ENCODE results near the gene MTA1.

DNA sequence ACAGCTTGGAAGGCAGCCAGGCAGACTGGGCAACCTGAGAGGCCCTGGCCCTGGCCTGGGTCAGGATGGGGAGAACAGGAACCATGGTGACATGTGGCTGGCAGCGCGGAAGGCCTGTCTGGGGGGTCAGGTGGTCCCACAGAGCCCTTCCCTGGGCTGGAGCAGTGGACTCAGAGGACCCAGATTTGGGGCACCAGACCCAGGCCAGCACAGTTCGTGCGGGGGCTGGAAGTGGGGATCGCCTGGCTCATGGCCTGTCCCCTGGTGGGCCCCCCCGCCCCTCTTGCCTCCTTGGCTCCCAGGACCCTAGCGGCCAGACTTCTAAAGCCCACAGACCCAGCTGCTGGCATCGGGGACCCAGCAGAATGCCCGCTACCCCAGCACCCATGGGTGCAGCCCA is 21.4 kb downstream of the MTA1 start:
- TF ChIP-seq POLR2AphosphoS5 (IDR thresholded peaks at IDR 0.05; ENCODE audit: low read depth, low read length) = no peak
- no peak for TF ChIP-seq REST (IDR thresholded peaks at IDR 0.05; ENCODE audit: insufficient read depth in 1 of 2, low read depth in 2 of 2, low read length in 2 of 2)
- TF ChIP-seq FOXP2 (optimal IDR thresholded peaks at IDR 0.05; ENCODE audit: borderline replicate concordance, extremely low read depth, extremely low read length, insufficient read depth) = no peak
- no peak for TF ChIP-seq TAF1 (IDR thresholded peaks at IDR 0.05; ENCODE audit: borderline replicate concordance, insufficient read depth, low read length)

All from PFSK-1 (cell line).